Measurements from ENCODE around the gene IL1RN. TPM values are rescaled to one million over a fixed set of nuclear protein-coding genes. Genes with fewer than 3 reads are reported as not detected.

IL1RN gene
- polyA plus RNA-seq, 1 experiment = not detected

- Histone ChIP-seq H3K27me3 (ENCODE audit: control insufficient read depth, insufficient read depth, low read length) (no peaks in the 10 kb centered on the region; the same call in 1 of the 2 replicates), H3K36me3 (ENCODE audit: control insufficient read depth, insufficient read depth, low read length) (no peaks in the 10 kb centered on the region), H3K4me3 (ENCODE audit: low read depth, low read length) (peak overlapping the region; percentile 37)
- no peak for DNase-seq (ENCODE audit: low read depth)
- TF ChIP-seq, protein P1, sequence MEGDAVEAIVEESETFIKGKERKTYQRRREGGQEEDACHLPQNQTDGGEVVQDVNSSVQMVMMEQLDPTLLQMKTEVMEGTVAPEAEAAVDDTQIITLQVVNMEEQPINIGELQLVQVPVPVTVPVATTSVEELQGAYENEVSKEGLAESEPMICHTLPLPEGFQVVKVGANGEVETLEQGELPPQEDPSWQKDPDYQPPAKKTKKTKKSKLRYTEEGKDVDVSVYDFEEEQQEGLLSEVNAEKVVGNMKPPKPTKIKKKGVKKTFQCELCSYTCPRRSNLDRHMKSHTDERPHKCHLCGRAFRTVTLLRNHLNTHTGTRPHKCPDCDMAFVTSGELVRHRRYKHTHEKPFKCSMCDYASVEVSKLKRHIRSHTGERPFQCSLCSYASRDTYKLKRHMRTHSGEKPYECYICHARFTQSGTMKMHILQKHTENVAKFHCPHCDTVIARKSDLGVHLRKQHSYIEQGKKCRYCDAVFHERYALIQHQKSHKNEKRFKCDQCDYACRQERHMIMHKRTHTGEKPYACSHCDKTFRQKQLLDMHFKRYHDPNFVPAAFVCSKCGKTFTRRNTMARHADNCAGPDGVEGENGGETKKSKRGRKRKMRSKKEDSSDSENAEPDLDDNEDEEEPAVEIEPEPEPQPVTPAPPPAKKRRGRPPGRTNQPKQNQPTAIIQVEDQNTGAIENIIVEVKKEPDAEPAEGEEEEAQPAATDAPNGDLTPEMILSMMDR (IDR thresholded peaks at IDR 0.05; ENCODE audit: insufficient read depth, low read depth, low read length) = no peak
- ChIA-PET CTCF (interaction anchor here (0.5 to 4.4 kb wide), 7 partner anchors 8 to 234 kb away, joined by 3 to 44 read pairs (median 3); no protein-coding TSS in a partner anchor), POLR2A (no interaction called here)
Measured at GRCh38 chr2:113156278-113157117, 29.1 kb downstream of the IL1RN start.

GRCh38 chr2:113157118-113157896, 29.9 kb downstream of the IL1RN start:
- CTCF ChIA-PET = interaction anchor here (0.8 to 4.4 kb wide), 6 partner anchors 17 to 233 kb away, joined by 3 to 44 read pairs (median 8); no protein-coding TSS in a partner anchor
- POLR2A ChIA-PET = no interaction called here

GRCh38 chr2:113157897-113158753, 30.7 kb downstream of the IL1RN start:
- ChIA-PET POLR2A (no interaction called here), CTCF (interaction anchor here (0.9 to 4.4 kb wide), 6 partner anchors 13 to 232 kb away, joined by 3 to 44 read pairs (median 4); no protein-coding TSS in a partner anchor)
- TF ChIP-seq, protein P1 (IDR thresholded peaks at IDR 0.05; ENCODE audit: insufficient read depth, low read depth, low read length) = no peak
- DNase-seq (ENCODE audit: low read depth) = peak; percentile 24
- peak overlapping the region; percentile 37 for H3K4me3 ChIP-seq (ENCODE audit: low read depth, low read length)
- H3K36me3 ChIP-seq (ENCODE audit: control insufficient read depth, insufficient read depth, low read length) = no peaks in the 10 kb centered on the region
- no peaks in the 10 kb centered on the region; the same call in 1 of the 2 replicates for H3K27me3 ChIP-seq (ENCODE audit: control insufficient read depth, insufficient read depth, low read length)

More at GRCh38 chr2:113157118-113157896, 29.9 kb downstream of the IL1RN start:
- no peaks in the 10 kb centered on the region; the same call in 1 of the 2 replicates for H3K27me3 ChIP-seq (ENCODE audit: control insufficient read depth, insufficient read depth, low read length)
- no peak for DNase-seq (ENCODE audit: low read depth)
- TF ChIP-seq, protein P1 (IDR thresholded peaks at IDR 0.05; ENCODE audit: insufficient read depth, low read depth, low read length) = no peak
- H3K4me3 ChIP-seq (ENCODE audit: low read depth, low read length) = peak overlapping the region; percentile 37
- no peaks in the 10 kb centered on the region for H3K36me3 ChIP-seq (ENCODE audit: control insufficient read depth, insufficient read depth, low read length)

- no peaks in the 10 kb centered on the region; the same call in 1 of the 2 replicates for H3K27me3 ChIP-seq (ENCODE audit: control insufficient read depth, insufficient read depth, low read length)
- H3K4me3 ChIP-seq (ENCODE audit: low read depth, low read length) = no peak overlapping the region
- TF ChIP-seq, protein P1 (IDR thresholded peaks at IDR 0.05; ENCODE audit: insufficient read depth, low read depth, low read length) = no peak
- DNase-seq (ENCODE audit: low read depth) = peak; percentile 11
- CTCF ChIA-PET = interaction anchor here (0.9 to 4.4 kb wide), 6 partner anchors 12 to 231 kb away, joined by 3 to 44 read pairs (median 4); no protein-coding TSS in a partner anchor
- POLR2A ChIA-PET = no interaction called here
- H3K36me3 ChIP-seq (ENCODE audit: control insufficient read depth, insufficient read depth, low read length) = no peaks in the 10 kb centered on the region
Measured at GRCh38 chr2:113158884-113159553, 31.6 kb downstream of the IL1RN start.

Measured in BJ (cell line).